IMR-90 (cell line): ENCODE results near the gene CFAP97D2.

Source experiments
- CEBPB ChIP-seq: IDR thresholded peaks from 2 replicates; pipeline ENCODE4 v1.6.1; 2012; ENCODE audit warnings: low read depth, low read length, improper control_type of control experiment
- CTCF ChIP-seq: conservative IDR thresholded peaks from 2 replicates; pipeline ENCODE4 v1.5.1; 2012; ENCODE audit warnings: mild to moderate bottlenecking, low read depth, low read length, improper control_type of control experiment
- ELK1 ChIP-seq: fragments of 150-350 bp; IDR thresholded peaks from 2 replicates; pipeline ENCODE4 v1.6.1; 2016; ENCODE audit warnings: low read depth, mild to moderate bottlenecking, low read length, moderate library complexity, borderline replicate concordance
- MAFK ChIP-seq: IDR thresholded peaks from 2 replicates; pipeline ENCODE4 v1.6.1; 2012; ENCODE audit warnings: low read depth, low read length, improper control_type of control experiment
- MAZ ChIP-seq: IDR thresholded peaks from 2 replicates; pipeline ENCODE4 v1.6.1; 2012; ENCODE audit warnings: low read depth, mild to moderate bottlenecking, low read length, improper control_type of control experiment, moderate library complexity, borderline replicate concordance
- MXI1 ChIP-seq: IDR thresholded peaks from 2 replicates; pipeline ENCODE4 v1.6.1; 2012; ENCODE audit warnings: low read depth, mild to moderate bottlenecking, low read length, moderate library complexity, borderline replicate concordance
- POLR2A ChIP-seq: IDR thresholded peaks from 2 replicates; pipeline ENCODE4 v1.6.1; 2012; ENCODE audit warnings: mild to moderate bottlenecking, low read depth, low read length
- RCOR1 ChIP-seq: IDR thresholded peaks from 2 replicates; pipeline ENCODE4 v1.6.1; 2012; ENCODE audit warnings: mild to moderate bottlenecking, low read length, improper control_type of control experiment; ENCODE audit not compliant: insufficient replicate concordance
- SMC3 ChIP-seq: fragments of 150-350 bp; IDR thresholded peaks from 2 replicates; pipeline ENCODE4 v1.6.1; 2016; ENCODE audit warnings: low read depth, mild to moderate bottlenecking, antibody characterized with exemption, low read length, moderate library complexity
- USF2 ChIP-seq: fragments of 150-350 bp; IDR thresholded peaks from 2 replicates; pipeline ENCODE4 v1.6.1; 2017; ENCODE audit warnings: mild to moderate bottlenecking, antibody characterized with exemption, low read length, low read depth

GRCh38 chr13:114149774-114150740, 29.0 kb upstream of the CFAP97D2 start:
- TF ChIP-seq USF2 (no peak), CTCF (no peak), POLR2A (no peak), MAZ (no peak), CEBPB (no peak), SMC3 (no peak), RCOR1 (no peak), MAFK (no peak), ELK1 (no peak), MXI1 (no peak)
